Measurements from ENCODE around the gene CCDC121. TPM values are rescaled to one million over a fixed set of nuclear protein-coding genes. Genes with fewer than 3 reads are reported as not detected.
A peak's percentile ranks its signal among the peaks of the same experiment; 100 is the strongest.

Gene CCDC121
- total RNA-seq (2011; cell fraction: chromatin; rRNA removed; ENCODE audit: low replicate concordance): 3.0 and 6.7 TPM in 2 replicates
- total RNA-seq (2011; cell fraction: nucleolus; rRNA removed): 2.2 and 3.0 TPM in 2 replicates
- total RNA-seq (2011; cell fraction: nucleoplasm; rRNA removed): 3.1 and 3.9 TPM in 2 replicates
- 3.3 and 5.2 TPM in 2 replicates for total RNA-seq (2014; rRNA removed)
- total RNA-seq (2014; rRNA removed; fragmentation: Illumina TruSeq; extraction: Trizol): 4.2 TPM in 2 replicates
- total RNA-seq (2015; rRNA removed; fragmentation: Illumina TruSeq; extraction: Trizol): 4.1 TPM in 2 replicates
- total RNA-seq (2021): 3.3 TPM in 2 replicates
- polyA plus RNA-seq (2011; rRNA removed): 4.4 TPM in 2 replicates
- 1.3 and 2.2 TPM in 2 replicates for polyA plus RNA-seq (2011; cell fraction: cytosol; rRNA removed)
- polyA plus RNA-seq (2011; cell fraction: nucleus; rRNA removed): 2.9 and 5.5 TPM in 2 replicates
- polyA plus RNA-seq (2012): 2.5 and 4.2 TPM in 2 replicates
- 4.7 and 5.2 TPM in 2 replicates for polyA plus RNA-seq (2014; fragmentation: Illumina TruSeq; extraction: Trizol)
- polyA plus RNA-seq (2014; fragmentation: Nextera tagmentation; extraction: Ambion mirVana): 1 to 10 TPM; 2.2 to 4.2 TPM
- 3.2 and 3.4 TPM in 2 replicates for polyA plus RNA-seq (2014; rRNA removed)
- 2.6 and 3.7 TPM in 2 replicates for polyA minus RNA-seq (2011; rRNA and poly(A)+ RNA removed)
- 1.2 and 1.5 TPM in 2 replicates for polyA minus RNA-seq (2011; cell fraction: cytosol; rRNA and poly(A)+ RNA removed)
- 2.8 and 6.2 TPM in 2 replicates for polyA minus RNA-seq (2011; cell fraction: nucleus; rRNA and poly(A)+ RNA removed)
- percentile 72 among the genes with signal in this experiment for Bru-seq, nascent RNA
- BruChase-seq, experiment 1, labeled RNA remaining after a 2-hour chase: percentile 61 among the genes with signal in this experiment
- BruChase-seq, experiment 2, labeled RNA remaining after a 6-hour chase: percentile 64 among the genes with signal in this experiment
- long read RNA-seq, experiment 1, transcript CCDC121-202 (2 exons, 1,472 nt): major isoform, 5 of 13 reads
- long read RNA-seq, experiment 1, partial matches to known transcripts: 0 of 13 reads
- long read RNA-seq, experiment 1, other reads (novel, unspliced or antisense): 2 of 13 reads
- long read RNA-seq, experiment 2: 0 reads
- long read RNA-seq, experiment 3, partial matches to known transcripts: 0 of 3 reads
- long read RNA-seq, experiment 3, other reads (novel, unspliced or antisense): 2 of 3 reads

- H4K20me1 ChIP-seq (replicated peaks; ENCODE audit: control insufficient read depth, insufficient read depth, low read length): no peaks in the 10 kb centered on the region
- H3K4me3 ChIP-seq: peak within 1 kb of the TSS; percentile 93
- ATAC-seq: peak; percentile 98
- CTCF ChIA-PET (ENCODE audit: low intra/inter-chr PET ratio): no interaction called here
- H3K9me3 ChIP-seq (replicated peaks; ENCODE audit: control insufficient read depth, insufficient read depth, low read depth, low read length): no peaks in the 10 kb centered on the region
- in situ Hi-C loops (cut with MboI): no loop called here
- no peaks in the 10 kb centered on the region for H3K27me3 ChIP-seq (ENCODE audit: control insufficient read depth in 2 of 2, insufficient read depth in 2 of 2, low read length in 2 of 2)
- peak; percentile 85 for FAIRE-seq
- intact Hi-C loops (cut with micrococcal nuclease): loop anchor here (1.0 to 10.0 kb wide), 2 partner anchors 144 to 220 kb away; partner anchors contain the start of genes IFT172 and PPM1G
- H3K36me3 ChIP-seq (ENCODE audit: control insufficient read depth, insufficient read depth, low read length): peaks cover 49% of the 10 kb centered on the region
- peak within 1 kb of the TSS; percentile 99 for H2AFZ ChIP-seq (ENCODE audit: low read depth, low read length)
- POLR2A ChIA-PET: interaction anchor here (1.0 to 1.6 kb wide), 6 partner anchors 9 to 158 kb away, joined by 3 read pairs; no protein-coding TSS in a partner anchor
- no peaks in the 10 kb centered on the region for H3K9me1 ChIP-seq (ENCODE audit: control insufficient read depth, insufficient read depth, low read length)
- H3K79me2 ChIP-seq (ENCODE audit: control insufficient read depth, insufficient read depth, low read length): peaks cover 19% of the 10 kb centered on the region
- under 1% methylated on average over 39 of the region's 44 CpGs for WGBS (ENCODE audit: insufficient coverage, low coverage, missing lambda C conversion rate)
- H3K9ac ChIP-seq (ENCODE audit: insufficient read depth in 1 of 2, low read depth in 2 of 2, low read length in 2 of 2): peak within 1 kb of the TSS; percentile 96 to 97
- H3K4me1 ChIP-seq (replicated peaks in 1 of 2; ENCODE audit: control insufficient read depth in 2 of 2, insufficient read depth in 2 of 2, low read length in 2 of 2): peaks cover 0 to 11% of the 10 kb centered on the region in 2 experiments; a peak in 4 of 5 replicates
- DNase-seq (ENCODE audit: extremely low read depth in 1 of 4, low spot score in 3 of 4): peak; percentile 84 to 87 (median 86)
- peak within 1 kb of the TSS; percentile 82 for H3K27ac ChIP-seq (ENCODE audit: extremely low read depth, low read depth, low read length)
- no TSS peak for BruUV-seq (replicated peaks)
- peak within 1 kb of the TSS; percentile 96 for H3K4me2 ChIP-seq (ENCODE audit: insufficient read depth, low read length)
- no peak for TF ChIP-seq BRCA1 (IDR thresholded peaks at IDR 0.05)
- TF ChIP-seq BRCA1 (CRISPR knock-in tag; IDR thresholded peaks at IDR 0.05): no peak
- TF ChIP-seq ZNF408 (CRISPR knock-in tag; IDR thresholded peaks at IDR 0.05; ENCODE audit: low read depth): no peak
- TF ChIP-seq NFIX (CRISPR knock-in tag; IDR thresholded peaks at IDR 0.05; ENCODE audit: low read depth): no peak
- TF ChIP-seq PURB (CRISPR knock-in tag; IDR thresholded peaks at IDR 0.05; ENCODE audit: low read depth): no peak
- peak; percentile 8; the same call in 1 of the 2 replicates for TF ChIP-seq ZBTB49 (CRISPR knock-in tag; IDR thresholded peaks at IDR 0.05; ENCODE audit: borderline replicate concordance)
- 0 out of 2 replicates have a peak, but pooled peaks have one; percentile 27 for TF ChIP-seq ZNF589 (CRISPR knock-in tag; IDR thresholded peaks at IDR 0.05; ENCODE audit: low read depth)
- no peak for TF ChIP-seq GATA2 (CRISPR knock-in tag; IDR thresholded peaks at IDR 0.05)
- peak; percentile 25 for TF ChIP-seq HDAC3 (IDR thresholded peaks at IDR 0.05; ENCODE audit: borderline replicate concordance, partially characterized antibody)
- TF ChIP-seq SAFB (IDR thresholded peaks at IDR 0.05; ENCODE audit: borderline replicate concordance, low read depth, low read length): no peak
- no peak for TF ChIP-seq FOXM1 (IDR thresholded peaks at IDR 0.05; ENCODE audit: low read depth)
- TF ChIP-seq FOXM1 (CRISPR knock-in tag; IDR thresholded peaks at IDR 0.05; ENCODE audit: low read depth): no peak
- TF ChIP-seq ZNF197 (CRISPR knock-in tag; IDR thresholded peaks at IDR 0.05; ENCODE audit: low read depth): no peak
- TF ChIP-seq HDAC1 (IDR thresholded peaks at IDR 0.05): peak in 1 of 2 experiments; percentile 94; a peak in 2 of 4 replicates
- peak; percentile 60; the same call in 1 of the 2 replicates for TF ChIP-seq ETV1 (tag; conservative IDR thresholded peaks at IDR 0.05; ENCODE audit: low read depth)
These were observed at the start of gene CCDC121, which contains the start of gene GPN1 for GRCh38 chr2:27628767-27629709. CCDC121 (minus strand) TSS chr2:27629012; CDS start chr2:27627799, 1,213 bp downstream. GPN1 (plus strand) TSS chr2:27629050; CDS start chr2:27629059, 9 bp downstream.

Data from K562 (cell line).